Posterior vena cava (tissue), 2 donors: ENCODE results near the gene PLA2G4C. TPM values are rescaled to one million over a fixed set of nuclear protein-coding genes. Genes with fewer than 3 reads are reported as not detected.
A peak's percentile ranks its signal among the peaks of the same experiment; 100 is the strongest.
"Not testable (repeated sequence)": the region's sequence is repeated elsewhere in the genome, so short reads cannot be mapped to it uniquely, and the experiment has no call there.

Experiments
- DNase-seq: peaks from one replicate; pipeline ENCODE4 v3.0.0-alpha.2; 2020; ENCODE audit warnings: low spot score
- intact Hi-C, 2 donors: fragments of 100-400 bp; cut with DNase I; formaldehyde crosslinking; loops; one replicate each; pipeline versions ENCODE4 v1.14.1 to v1.14.2; 2022 to 2023
- total RNA-seq, 2 donors: library from RNA; stranded (reverse); fragmentation: NEBNext Ultra II Directional; extraction: Animal tissue kit (Norgen Biotek cat#: 25700); gene quantifications; one replicate each; pipeline ENCODE4 v1.2.1, GENCODE V29; 2021
- donor health status: DM: yes; HTN: yes; CAD: no.
- donor health status: DM: yes; HTN: yes; CAD: no.

The PLA2G4C gene
- total RNA-seq, 2 donors from 2014 or later = 13.7 to 20.2 TPM

DNA sequence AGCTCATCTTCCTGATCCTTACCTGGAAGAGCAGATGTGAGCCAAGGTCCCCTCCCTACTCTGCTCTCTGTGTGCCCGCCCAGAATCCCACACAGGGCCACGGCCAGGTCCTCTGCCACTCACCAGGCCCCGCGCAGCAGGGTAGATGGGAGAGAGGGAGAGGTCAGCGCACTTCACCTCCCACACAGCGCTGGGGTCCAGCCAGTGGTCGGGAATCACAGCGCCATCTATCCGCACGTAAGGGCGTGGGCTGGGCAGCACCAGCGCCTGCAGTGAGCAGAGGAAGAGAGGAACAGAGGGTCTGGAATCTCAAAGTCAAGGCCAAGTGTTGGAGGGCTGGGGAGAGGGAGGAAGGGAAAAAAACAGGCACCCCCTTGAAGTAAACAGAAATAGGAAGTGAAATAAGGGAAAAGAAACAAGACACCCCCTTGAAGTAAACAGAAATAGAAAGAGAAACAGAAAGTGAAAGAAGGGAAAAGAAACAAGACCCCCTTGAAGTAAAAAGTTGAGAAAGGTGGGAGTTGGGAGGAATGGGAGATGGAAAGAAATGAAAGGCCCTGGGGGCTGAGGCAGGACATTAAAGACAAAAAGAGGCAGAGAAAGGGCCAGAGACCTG is 7.0 kb upstream of the PLA2G4C start:
- no peak for DNase-seq
- intact Hi-C loops = no loop called here

DNA sequence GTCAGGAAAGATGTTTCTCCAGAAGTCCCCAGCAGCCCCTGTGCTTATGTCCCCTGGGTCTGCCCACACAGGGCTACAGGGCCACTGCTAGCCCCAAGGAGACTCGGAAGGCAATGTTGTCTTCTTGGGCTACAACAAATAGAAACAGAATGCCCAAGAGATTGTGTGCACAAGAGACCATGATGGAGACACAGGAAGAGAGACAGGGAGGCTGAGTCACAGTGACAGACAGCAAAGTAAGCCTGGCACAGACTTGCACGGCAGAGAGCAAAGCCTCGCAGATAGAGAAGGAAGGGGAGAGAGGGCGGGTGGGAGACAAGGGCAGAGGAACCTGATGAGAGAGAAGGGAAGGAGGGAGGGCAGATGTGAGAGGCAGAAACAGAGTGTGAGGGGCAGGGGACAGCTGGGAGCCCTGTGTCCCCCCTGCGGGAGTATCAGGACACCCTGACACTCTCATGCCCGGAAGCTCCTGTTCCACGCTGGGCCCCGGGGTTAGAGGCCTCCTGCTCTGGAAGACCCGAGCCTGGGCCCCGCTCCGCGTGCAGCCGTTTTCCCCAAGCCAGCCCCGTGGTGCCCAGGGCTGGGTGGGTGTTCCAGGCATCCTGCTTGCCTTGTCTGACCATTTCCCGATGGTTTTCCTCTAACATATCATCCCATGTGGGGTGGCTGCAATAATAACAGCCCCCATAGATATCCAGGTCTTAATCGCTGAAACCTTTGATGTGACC is 2.7 kb upstream of the PLA2G4C start:
- no peak for DNase-seq
- intact Hi-C loops = no loop called here

GRCh38 chr19:48111280-48111679 is 663 bp upstream of the PLA2G4C start:
- intact Hi-C loops = no loop called here
- DNase-seq = no peak

DNA sequence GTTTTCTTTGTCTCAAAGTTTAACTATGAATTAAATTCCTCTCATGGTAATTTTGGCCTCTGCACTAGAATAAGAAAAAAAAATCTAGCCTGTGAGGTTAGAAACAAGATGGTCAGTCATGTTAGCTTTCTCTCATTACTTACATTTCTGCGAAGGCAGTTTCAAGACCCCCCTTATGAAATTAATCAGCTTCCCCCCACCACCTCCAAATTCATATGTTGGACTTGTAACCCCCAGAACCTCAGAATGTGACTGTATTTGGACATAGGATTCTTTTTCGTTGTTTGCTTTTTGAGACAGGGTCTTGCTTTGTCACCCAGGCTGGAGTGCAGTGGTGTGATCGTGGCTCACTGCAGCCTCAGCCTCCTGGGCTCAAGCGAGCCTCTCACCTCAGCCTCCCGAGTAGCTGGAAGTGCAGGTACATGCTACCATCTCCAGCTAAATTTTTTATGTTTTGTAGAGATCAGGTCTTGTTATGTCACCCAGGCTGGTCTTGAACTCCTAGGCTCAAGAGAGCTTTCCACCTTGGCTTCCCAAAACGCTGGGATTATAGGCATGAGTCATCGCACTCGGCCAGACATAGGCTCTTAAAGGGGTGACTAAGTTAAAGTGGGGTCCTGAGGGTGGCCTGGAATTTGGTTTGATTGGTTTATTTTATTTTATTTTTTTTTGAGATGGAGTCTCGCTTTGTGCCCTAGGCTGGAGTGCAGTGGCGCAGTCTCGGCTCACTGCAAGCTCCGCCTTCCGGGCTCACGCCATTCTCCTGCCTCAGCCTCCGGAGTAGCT is 1.4 kb downstream of the PLA2G4C start:
- intact Hi-C loops = loop anchor here (5.0 to 10.0 kb wide), 2 partner anchors 43 to 46 kb away; no protein-coding TSS in a partner anchor
- no peak for DNase-seq

DNA sequence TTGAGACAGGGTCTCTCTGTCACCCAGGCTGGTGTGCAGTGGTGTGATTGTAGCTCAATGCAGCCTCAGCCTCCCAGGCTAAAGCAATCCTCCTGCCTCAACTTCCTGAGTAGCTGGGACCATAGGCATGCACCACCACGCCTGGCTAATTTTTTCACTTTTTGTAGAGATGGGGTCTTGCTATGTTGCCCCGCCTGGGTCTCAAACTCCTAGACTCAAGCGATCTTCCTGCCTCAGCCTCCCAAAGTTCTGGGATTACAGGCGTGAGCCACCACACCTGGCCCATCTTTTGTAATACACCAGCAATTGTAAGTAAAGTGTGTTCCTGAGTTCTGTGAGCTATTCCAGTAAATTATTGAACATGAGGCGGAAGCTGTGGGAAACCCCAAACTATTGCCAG is 6.7 kb downstream of the PLA2G4C start:
- intact Hi-C loops = loop anchor here in 1 of 2 donors (10.0 kb wide), 1 partner anchor 51 kb away; no protein-coding TSS in a partner anchor
- no peak for DNase-seq

DNA sequence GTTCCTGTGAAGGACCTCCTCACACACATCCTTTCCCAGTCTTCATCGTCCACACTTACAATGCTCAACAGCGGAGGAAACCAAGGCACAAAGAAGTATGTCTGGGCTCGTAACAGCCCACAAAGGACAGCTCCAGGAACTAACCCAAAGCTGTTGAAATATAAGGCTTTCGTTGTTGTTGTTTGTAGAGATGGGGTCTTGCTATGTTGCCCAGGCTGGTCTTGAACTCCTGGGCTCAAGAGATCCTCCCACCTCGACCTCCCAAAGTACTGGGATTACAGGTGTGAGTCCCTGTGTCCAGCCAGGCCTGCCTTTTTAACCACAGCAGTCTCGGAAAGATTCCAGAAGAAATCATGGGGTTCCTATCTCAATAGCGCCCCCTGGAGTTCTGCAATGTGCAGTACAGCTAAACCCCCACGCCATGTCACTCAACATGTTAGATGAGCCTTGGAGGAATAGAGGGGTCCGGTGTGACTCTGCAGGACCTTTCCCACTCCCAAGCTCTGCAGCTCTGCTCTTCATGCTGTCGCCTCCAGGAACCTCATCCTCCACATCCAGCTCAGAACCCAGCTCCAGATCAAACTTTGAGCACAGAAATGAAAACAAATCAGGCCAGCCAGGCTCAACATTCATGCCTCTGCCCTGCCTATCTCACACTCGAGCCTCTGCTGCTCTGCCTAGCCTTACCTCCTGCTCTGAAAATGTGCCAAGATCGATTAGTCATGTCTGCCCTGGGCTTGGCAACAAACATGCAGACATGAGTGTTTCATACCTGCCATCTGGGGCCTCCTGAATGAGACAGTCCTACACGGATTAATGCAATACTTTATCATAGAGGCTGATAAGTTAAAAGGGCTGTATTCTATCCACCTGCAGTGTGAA is 7.5 kb downstream of the PLA2G4C start:
- intact Hi-C loops = loop anchor here in 1 of 2 donors (10.0 kb wide), 1 partner anchor 52 kb away; no protein-coding TSS in a partner anchor
- peak; percentile 3 for DNase-seq

DNA sequence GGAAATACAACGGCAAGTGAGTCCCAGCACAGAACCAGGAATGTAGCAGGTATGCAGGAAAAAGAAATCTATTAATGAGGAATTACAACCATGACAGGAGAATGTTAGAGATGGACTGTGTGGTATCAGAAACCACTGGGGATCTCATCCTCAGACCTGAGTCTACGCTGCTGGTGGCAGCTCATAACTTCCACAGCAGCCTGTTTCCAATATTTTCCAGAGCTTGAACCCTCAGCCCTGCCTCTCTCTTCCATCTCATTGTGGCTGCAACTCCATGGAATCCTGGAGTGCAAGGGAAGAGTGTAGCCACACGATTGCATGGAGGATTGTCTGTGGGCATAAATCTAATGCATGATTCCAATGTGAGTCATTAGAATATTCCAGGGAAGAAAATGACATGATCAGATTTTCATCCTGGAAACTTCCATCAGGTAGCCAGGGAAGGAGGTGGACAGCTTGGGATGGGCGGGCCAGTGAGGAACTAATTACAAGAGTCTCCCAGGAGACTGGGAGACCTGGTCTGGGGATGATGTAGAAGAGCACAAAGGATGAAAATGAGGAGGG is 14.9 kb downstream of the PLA2G4C start:
- DNase-seq = peak; percentile 14
- intact Hi-C loops = loop anchor here in 1 of 2 donors (10.0 kb wide), 1 partner anchor 131 kb away; no protein-coding TSS in a partner anchor

- intact Hi-C loops = loop anchor here in 1 of 2 donors (10.0 kb wide), 1 partner anchor 130 kb away; no protein-coding TSS in a partner anchor
- peak; percentile 17 for DNase-seq
These were observed 15.8 kb downstream of the PLA2G4C start for GRCh38 chr19:48094855-48095203.

DNA sequence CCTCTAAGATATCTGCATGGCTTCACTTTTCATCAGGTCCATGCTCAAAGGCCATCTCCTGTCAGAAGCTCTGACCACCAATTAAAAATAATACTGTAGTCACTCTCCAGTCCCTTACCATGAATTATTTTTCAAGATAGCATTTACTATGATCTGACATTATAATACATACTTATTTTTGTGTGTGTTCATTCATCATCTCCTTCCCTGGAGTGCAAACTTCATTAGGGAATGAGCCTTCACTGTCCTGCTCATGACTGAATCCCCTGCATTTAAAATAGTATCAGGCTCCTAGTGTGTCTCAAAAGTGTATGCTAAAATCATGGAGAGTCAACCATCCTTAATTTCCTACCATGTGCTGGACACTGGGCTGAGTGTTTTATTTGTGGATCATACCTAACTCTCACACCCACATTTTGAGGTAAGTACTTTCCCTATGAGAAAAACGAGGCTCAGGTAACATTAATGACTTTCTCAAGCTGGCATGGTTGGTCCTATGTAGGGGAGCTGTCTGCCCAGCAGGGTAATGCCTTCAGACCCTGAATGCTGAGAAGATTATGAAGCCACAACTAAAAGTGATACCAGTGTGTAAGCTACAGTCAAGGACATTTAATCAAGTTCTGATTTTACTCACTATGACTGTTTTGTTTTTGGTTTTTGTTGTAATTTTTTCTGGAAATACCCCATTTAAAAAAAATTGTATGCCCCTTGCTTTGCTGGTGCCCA is 16.3 kb downstream of the PLA2G4C start:
- no peak for DNase-seq
- intact Hi-C loops = loop anchor here in 1 of 2 donors (10.0 kb wide), 1 partner anchor 129 kb away; no protein-coding TSS in a partner anchor

- intact Hi-C loops = loop anchor here in 1 of 2 donors (10.0 kb wide), 1 partner anchor 126 kb away; no protein-coding TSS in a partner anchor
- peak; percentile 58 for DNase-seq
These were observed 19.4 kb downstream of the PLA2G4C start for GRCh38 chr19:48091111-48091718.

- intact Hi-C loops = loop anchor here in 1 of 2 donors (10.0 kb wide), 1 partner anchor 126 kb away; no protein-coding TSS in a partner anchor
- DNase-seq = peak; percentile 20
These were observed 20.3 kb downstream of the PLA2G4C start for GRCh38 chr19:48090281-48090802.

GRCh38 chr19:48088991-48089390 is 21.6 kb downstream of the PLA2G4C start:
- peak; percentile 69 for DNase-seq
- intact Hi-C loops = not testable (repeated sequence)

GRCh38 chr19:48085904-48086864 is 24.4 kb downstream of the PLA2G4C start:
- peak; percentile 43 for DNase-seq
- intact Hi-C loops = no loop called here

GRCh38 chr19:48085076-48085475 is 25.5 kb downstream of the PLA2G4C start:
- intact Hi-C loops = no loop called here
- DNase-seq = peak; percentile 24

DNA sequence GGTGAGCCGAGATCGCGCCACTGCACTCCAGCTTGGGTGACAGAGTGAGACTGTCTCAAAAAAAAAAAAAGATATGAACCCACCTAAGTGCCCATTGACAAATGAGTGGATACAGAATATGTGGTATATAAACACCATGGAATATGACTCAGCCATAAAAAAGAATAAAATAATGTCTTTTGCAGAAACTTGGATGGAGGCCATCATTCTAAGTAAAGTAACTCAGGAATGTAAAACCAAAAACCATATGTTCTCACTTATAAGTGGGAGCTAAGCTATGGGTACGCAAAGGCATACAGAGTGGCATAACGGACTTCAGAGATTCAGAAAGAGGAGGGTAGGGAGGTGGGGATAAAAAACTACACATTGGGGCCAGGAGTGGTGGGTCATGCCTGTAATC is 29.5 kb downstream of the PLA2G4C start:
- intact Hi-C loops = no loop called here
- DNase-seq = no peak
